GM19324 (cell line): ENCODE data around the gene PCCA.
"Not testable (repeated sequence)": the region's sequence is repeated elsewhere in the genome, so short reads cannot be mapped to it uniquely, and the experiment has no call there.

Experiments
- ATAC-seq: cut with Tn5 transposase; IDR thresholded peaks from one replicate; pipeline ENCODE4 v1.9.1; 2021; ENCODE audit warnings: mild to moderate bottlenecking, moderate library complexity; ENCODE audit not compliant: unreplicated experiment, low FRiP score

The PCCA gene, protein sequence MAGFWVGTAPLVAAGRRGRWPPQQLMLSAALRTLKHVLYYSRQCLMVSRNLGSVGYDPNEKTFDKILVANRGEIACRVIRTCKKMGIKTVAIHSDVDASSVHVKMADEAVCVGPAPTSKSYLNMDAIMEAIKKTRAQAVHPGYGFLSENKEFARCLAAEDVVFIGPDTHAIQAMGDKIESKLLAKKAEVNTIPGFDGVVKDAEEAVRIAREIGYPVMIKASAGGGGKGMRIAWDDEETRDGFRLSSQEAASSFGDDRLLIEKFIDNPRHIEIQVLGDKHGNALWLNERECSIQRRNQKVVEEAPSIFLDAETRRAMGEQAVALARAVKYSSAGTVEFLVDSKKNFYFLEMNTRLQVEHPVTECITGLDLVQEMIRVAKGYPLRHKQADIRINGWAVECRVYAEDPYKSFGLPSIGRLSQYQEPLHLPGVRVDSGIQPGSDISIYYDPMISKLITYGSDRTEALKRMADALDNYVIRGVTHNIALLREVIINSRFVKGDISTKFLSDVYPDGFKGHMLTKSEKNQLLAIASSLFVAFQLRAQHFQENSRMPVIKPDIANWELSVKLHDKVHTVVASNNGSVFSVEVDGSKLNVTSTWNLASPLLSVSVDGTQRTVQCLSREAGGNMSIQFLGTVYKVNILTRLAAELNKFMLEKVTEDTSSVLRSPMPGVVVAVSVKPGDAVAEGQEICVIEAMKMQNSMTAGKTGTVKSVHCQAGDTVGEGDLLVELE

DNA sequence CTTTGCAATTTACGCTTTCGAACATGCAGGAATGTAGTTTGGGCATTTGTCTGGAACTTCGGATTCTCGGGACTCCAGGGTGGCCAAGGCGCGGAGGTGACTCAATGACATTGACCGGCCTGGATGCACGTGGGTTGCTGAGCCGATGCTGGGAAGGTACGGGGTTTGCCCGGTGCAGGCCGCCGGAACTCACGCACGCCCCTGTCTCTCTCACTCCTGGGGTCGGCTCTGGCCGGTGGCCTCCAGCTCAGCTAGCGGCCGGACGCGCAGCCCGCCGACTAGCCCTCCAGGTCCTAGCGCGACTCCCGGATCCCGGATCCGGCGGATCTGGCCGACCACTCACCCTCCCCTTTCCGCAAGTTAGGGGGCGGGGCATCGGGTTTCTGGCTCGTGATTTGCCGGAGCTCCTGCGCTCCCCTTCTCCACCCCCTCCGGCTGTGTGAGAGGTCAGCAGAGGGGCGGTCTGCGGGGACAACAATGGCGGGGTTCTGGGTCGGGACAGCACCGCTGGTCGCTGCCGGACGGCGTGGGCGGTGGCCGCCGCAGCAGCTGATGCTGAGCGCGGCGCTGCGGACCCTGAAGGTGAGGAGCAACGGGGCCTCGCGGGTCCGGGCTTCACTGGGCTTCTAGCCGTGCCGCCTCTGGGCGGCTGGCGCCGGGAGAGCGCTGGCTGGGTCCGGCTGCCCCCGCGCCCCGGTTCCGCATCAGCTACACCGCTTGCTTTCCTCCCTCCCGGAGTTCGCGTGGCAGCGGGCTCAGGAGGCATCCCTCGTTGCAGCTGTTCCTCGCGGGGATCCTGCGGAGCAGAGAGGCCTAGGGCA is at the start of gene PCCA:
Gene PCCA, plus strand, starts transcription at position 450 of the 821 bp plus-strand sequence. Its CDS starts 28 bp downstream, at position 478.
- peak; percentile 99 for ATAC-seq

GRCh38 chr13:100039740-100040139 is 49.2 kb upstream of the PCCA start:
- ATAC-seq, result no peak

- no peak for ATAC-seq
Observed at GRCh38 chr13:100040196-100040595, 48.7 kb upstream of the PCCA start.

- no peak for ATAC-seq
Observed at GRCh38 chr13:100044936-100045335, 44.0 kb upstream of the PCCA start.

DNA sequence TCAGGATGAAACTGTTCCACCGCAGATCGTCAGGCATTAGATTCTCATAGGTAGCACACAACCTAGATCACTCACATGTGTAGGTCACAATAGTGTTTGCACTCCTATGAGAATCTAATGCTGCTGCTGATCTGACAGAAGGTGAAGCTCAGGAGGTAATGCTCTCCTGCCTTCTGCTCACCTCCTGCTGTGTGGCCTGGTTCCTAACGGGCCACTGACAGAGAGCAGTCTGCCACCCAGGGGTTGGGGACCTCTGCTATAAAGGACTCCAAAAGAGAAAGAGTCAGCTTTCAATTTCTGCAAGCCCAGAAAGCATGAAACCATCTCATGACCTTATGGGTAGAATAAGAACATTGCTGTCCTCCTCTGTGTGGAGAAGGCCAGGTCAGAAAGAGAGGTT is 43.5 kb upstream of the PCCA start:
- ATAC-seq, result no peak

- ATAC-seq, result no peak
Observed at GRCh38 chr13:100051070-100051469, 37.8 kb upstream of the PCCA start.

DNA sequence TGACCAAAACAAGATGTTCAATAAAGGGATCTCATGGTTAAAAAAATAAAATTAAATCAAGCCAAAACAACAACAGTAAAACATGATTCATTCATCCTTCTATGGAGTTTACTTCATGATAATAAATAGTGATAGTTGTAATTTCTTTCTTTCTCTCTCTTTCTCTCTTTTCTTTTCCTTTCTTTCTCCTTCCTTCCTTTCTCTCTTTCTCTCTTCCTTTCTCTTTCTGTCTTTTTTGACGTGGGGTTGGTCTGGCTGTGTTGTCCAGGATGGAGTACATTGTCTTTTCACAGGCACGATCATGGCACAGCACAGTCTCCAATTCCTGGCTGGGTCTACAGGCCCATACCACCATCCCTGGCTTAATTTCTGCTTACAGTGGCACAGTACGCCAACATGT is 29.1 kb upstream of the PCCA start:
- ATAC-seq, result no peak

DNA sequence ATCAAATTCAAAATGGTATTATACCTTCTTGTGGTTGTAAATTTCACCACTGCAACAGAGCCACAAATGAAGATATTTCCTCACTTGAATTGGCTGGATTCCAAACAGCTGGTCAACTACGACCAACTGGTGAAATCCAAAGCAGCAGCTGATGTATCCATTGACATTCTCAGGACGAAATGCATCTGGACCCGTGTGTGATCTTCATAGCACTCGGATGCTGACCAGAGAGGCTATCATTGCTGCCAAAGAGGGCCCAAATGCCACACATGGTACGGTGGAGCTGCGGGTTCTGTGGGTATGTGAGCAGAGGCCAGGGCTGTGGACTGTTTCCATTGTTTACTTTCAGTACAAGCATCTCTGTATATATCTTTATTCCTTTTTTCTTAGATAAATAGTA is 25.6 kb upstream of the PCCA start:
- no peak for ATAC-seq

DNA sequence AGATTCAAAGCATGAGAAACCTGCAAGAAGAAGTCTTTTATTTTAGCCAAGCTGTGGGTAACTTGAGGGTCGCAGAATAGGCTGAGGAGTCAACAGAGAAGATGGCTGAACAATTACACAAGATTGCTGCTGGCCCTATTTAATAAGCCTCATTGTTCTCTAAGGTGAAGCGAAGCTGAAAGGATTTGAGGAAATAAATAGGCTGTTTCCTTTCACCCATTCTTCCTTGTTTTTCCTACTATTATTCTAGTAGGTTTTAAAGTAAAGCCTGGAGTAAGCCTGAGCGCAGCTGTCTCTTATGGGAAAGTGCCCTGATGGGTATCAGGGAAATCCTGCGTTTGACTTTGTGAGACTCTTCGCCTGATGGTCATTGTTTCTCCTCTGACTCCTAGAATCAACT is 25.0 kb upstream of the PCCA start:
- ATAC-seq, result no peak

DNA sequence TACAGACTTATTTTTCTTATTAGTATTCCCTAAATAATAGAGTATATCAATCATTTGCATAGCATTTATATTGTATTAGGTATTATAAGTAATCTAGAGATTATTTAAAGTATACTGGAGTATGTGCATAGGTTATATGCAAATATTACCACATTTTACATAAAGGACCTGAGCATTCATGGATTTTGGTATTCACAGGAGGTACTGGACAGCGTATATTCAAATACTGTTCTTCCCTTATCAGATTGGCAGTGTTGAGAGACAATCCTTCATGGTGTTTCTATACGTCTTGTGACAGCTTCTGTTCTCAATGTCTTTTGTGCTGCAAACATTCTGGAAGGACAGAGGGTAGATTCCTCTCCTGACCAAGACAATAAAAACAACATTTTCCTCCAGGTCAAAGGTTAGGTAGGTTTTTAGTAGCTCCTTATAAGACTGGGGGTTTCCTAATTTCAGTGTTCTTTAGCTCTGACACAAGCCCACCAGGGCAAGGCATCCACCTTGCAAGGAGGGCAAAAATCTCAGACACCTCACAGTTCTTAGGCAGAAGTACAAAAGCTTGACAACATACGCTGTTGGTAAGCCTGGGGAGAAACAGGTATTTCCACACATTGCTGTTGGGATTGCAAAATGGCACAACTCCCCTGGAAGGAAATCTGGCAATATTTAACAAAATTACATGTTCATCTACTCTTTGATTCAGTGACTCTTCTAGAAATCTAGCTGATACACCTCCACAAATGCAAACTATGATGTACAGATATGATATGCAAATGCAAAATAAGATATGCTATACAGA is 20.6 kb upstream of the PCCA start:
- no peak for ATAC-seq

- no peak for ATAC-seq
Observed at GRCh38 chr13:100069278-100069677, 19.6 kb upstream of the PCCA start.

DNA sequence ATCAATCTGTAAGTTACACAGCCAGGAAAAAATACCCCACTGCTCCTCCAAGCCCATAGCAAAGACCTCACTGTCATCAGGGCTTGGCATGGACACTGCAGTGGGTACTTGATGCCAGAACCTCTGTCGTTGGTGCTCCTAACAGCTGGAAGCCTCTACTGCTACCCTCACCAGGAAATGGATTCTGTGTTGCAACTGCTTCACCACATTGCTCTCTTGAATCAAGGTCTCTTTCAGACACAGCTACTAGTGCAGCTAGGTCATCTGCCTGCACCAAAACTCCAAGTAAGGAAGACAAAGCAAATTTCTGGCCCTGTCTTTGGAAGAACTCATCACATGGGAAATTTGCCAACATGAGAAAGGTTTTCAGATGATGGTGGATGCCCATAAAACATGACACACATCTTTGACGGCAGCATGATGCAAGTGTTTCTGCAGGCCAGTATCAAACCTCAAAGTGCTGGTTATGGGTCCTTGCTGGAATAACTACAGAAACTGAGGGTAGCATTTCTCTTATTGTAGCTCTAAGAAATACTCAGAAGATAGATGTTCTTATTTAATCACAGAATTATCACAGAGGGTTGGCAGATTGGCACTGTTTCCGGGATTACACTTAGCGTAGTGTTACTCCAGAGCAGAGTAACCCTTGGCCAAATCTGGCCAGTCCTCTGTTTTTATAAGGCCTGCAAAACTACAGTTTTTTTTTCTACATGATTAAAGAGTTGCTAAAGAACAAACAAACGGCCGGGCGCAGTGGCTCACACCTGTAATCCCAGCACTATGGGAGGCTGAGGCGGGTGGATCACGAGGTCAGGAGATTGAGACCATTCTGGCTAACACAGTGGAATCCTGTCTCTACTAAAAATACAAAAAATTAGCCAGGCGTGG is 12.9 kb upstream of the PCCA start:
- no peak for ATAC-seq

DNA sequence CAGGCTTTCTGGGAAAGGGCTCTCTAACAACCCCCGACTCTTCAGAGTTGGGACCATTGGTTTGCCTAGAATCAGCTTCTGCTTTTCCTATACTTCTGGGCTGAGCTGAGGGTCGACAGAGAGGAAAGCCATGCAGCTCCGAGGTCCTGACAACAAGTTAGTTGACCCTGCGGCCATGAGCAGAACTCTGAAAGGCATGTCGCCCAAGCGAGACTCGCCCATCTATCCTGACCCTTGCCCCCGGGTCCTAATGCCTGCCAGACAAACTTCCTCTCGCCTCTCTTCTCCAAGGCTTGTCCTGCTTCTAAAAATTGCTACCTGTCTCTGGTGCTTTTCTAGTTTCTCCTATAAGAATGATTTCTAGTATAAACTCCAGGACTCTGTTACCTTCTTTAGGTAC is 9.9 kb upstream of the PCCA start:
- not testable (repeated sequence) for ATAC-seq

- ATAC-seq, result not testable (repeated sequence)
Observed at GRCh38 chr13:100083401-100083800, 5.5 kb upstream of the PCCA start.

- no peak for ATAC-seq
Observed at GRCh38 chr13:100088273-100088643, 635 bp upstream of the PCCA start.

- peak; percentile 22 for ATAC-seq
Observed at GRCh38 chr13:100089465-100090032, 656 bp downstream of the PCCA start.

DNA sequence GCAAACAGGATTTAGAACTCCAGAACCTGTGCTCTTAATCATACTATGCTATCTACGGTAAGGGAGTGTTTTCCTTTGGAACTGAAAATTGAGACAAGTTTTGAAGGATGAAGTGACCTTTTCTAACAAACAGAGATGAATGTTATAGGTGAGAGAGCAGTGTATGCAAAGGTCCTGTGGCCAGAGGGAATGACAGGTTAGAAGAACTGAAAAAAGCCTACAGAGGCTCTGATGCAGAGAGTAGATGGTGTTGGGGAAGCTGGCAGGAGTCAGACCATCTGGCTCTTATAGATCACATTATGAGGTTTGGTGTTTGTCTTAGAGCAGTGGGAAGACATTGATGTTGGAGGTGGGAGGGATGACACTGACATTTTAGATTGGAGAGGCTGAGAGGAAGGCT is 2.0 kb downstream of the PCCA start:
- ATAC-seq, result no peak

GRCh38 chr13:100091391-100091790 is 2.5 kb downstream of the PCCA start:
- ATAC-seq, result no peak

DNA sequence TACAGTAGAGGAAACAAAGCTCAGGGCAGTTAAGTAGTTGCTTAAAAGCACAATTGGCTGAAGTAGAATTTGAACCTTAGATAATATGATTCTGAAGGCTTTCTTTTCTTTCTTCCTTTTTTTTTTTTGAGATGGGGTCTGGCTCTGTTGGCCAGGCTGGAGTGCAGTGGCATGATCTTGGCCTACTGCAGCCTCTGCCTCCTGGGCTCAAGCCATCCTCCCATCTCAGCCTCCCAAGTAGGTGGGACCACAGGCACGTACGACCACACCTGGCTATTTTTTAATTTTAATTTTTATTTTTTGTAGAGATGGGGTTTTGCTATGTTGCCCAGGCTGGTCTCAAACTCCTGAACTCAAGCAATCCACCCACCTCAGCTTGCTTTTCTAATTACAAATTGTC is 3.4 kb downstream of the PCCA start:
- not testable (repeated sequence) for ATAC-seq
